Heart left ventricle (tissue), 16 donors: ENCODE measurements around the gene BLOC1S6. TPM values are rescaled to one million over a fixed set of nuclear protein-coding genes. Genes with fewer than 3 reads are reported as not detected.

Source experiments
- ATAC-seq, 4 donors: fragments of 200-7000 bp; cut with Tn5 transposase; one replicate each; pipeline ENCODE4 v1.9.1; 2020 to 2022; ENCODE audit warnings: moderate library complexity in 4 of 4, mild to moderate bottlenecking in 3 of 4, moderate number of reproducible peaks in 1 of 4
- DNase-seq, 5 donors: peaks; one replicate each; pipeline ENCODE4 v3.0.0-alpha.2; 2020
- H3K27ac ChIP-seq, 12 donors: fragments of 200-600 bp; sonication (generic) in 4 of 12; one replicate each; pipeline versions ENCODE4 v1.5.0 to v1.8.0; 2016 to 2022; ENCODE audit warnings: mild to moderate bottlenecking in 2 of 12
- H3K27me3 ChIP-seq, 9 donors: fragments of 200-600 bp; sonication (generic) in 2 of 9; one replicate each; pipeline versions ENCODE4 v1.5.1 to v1.8.0; 2016 to 2022; ENCODE audit warnings: mild to moderate bottlenecking in 3 of 9
- H3K36me3 ChIP-seq, 9 donors: fragments of 200-600 bp; sonication (generic) in 2 of 9; one replicate each; pipeline versions ENCODE4 v1.5.0 to v1.8.0; 2018 to 2022; ENCODE audit warnings: mild to moderate bottlenecking in 2 of 9
- H3K4me1 ChIP-seq, 12 donors: fragments of 200-600 bp; sonication (generic) in 4 of 12; one replicate each; pipeline versions ENCODE4 v1.5.0 to v1.8.0; 2016 to 2022; ENCODE audit warnings: mild to moderate bottlenecking in 3 of 12
- H3K4me3 ChIP-seq, 12 donors: fragments of 200-600 bp; sonication (generic) in 4 of 12; one replicate each; pipeline versions ENCODE4 v1.5.0 to v1.8.0; 2017 to 2022; ENCODE audit warnings: mild to moderate bottlenecking in 9 of 12, moderate library complexity in 4 of 12
- H3K9me3 ChIP-seq, 12 donors: fragments of 200-600 bp; sonication (generic) in 4 of 12; one replicate each; pipeline versions ENCODE4 v1.5.0 to v1.8.0; 2016 to 2022; ENCODE audit warnings: mild to moderate bottlenecking in 1 of 12
- CTCF ChIP-seq, 12 donors: fragments of 200-600 bp; sonication (generic) in 4 of 12; IDR thresholded peaks; one replicate each; pipeline versions ENCODE4 v1.5.0 to v1.8.0; 2018 to 2022; ENCODE audit warnings: antibody characterized with exemption in 12 of 12, mild to moderate bottlenecking in 5 of 12
- POLR2A ChIP-seq, 2 donors: fragments of 450-650 bp; IDR thresholded peaks; one replicate each; pipeline ENCODE4 v1.6.1; 2017; ENCODE audit warnings: antibody characterized with exemption in 2 of 2, mild to moderate bottlenecking in 2 of 2, moderate library complexity in 2 of 2
- WGBS, 4 donors: extraction: QIAGEN DNeasy Blood & Tissue Kit in 2 of 4; methylation state at CpG; one replicate each; pipeline versions ENCODE4 v1.1.5 to v1.1.7; 2013 to 2018; 5-methylcytosine and 5-hydroxymethylcytosine counted together
- intact Hi-C, 10 donors: fragments of 100-400 bp; cut with DNase I; formaldehyde crosslinking; loops; one replicate each; pipeline versions ENCODE4 v1.11.1 to v1.14.2; 2022
- polyA plus RNA-seq, 2 donors: library from polyadenylated mRNA; stranded (reverse); fragments of 200-250 nt; gene quantifications; one replicate each; pipeline ENCODE4 v1.2.3, GENCODE V29; 2013
- total RNA-seq, 9 donors: library from RNA; depleted of rRNA in 2 of 9; stranded (reverse); fragments of >200 nt in 2 of 9; fragmentation: NEBNext Ultra II Directional in 3 of 9; extraction: Animal tissue kit (Norgen Biotek cat#: 25700) in 3 of 9; gene quantifications; one replicate each; pipeline versions ENCODE4 v1.1.0 to v1.2.4, GENCODE V29; 2016 to 2023
- donor health status: ischemic (EF 13 %, LVEDD 7.1; RV severe dilation, severe dysfunction).
- donor health status: healthy with polysubstance abuse.
- donor health status: DM: no; HTN: yes; CAD: no.
- donor health status: DM: no; HTN: no; CAD: no.
- donor health status: ischemic (EF 25% LVEDD 6.9; RV normal size, moderate dysfunction).
- donor health status: ischemic (EF 25% LVEDD 5.7; RV mildly dilated, moderate dysfunction).
- donor health status: healthy.
- donor health status: DM: yes; HTN: yes; CAD: no.
- donor health status: ischemic (EF 35%, LVEDD 5.7; RV mildly dilated, moderate dysfunction).
- donor health status: nonischemic (EF 11% LVEDD 7.7; RV severe dilation, severe dysfunction).
- donor health status: DM: yes; HTN: yes; CAD: no.
- donor health status: PGD.
- donor health status: ischemic (EF 29% LVEDD 5.4; RV normal size, mild dysfunction).
- donor health status: nonischemic (EF 23%, LVEDD 6.1; RV moderate dilation, normal function).

Gene BLOC1S6
- total and polyA plus RNA-seq, 11 donors, result 9.4 to 38.9 (median 26.6) TPM

GRCh38 chr15:45544266-45545023, 42.7 kb upstream of the BLOC1S6 start:
- H3K4me1 ChIP-seq, result no peaks in the 10 kb centered on the region
- no peaks in the 10 kb centered on the region for H3K27me3 ChIP-seq
- WGBS, 4 donors, result 85 to 92% (median 88%) methylated on average over 4 of the region's 4 CpGs
- no peaks in the 10 kb centered on the region for H3K9me3 ChIP-seq
- no peaks in the 10 kb centered on the region for H3K36me3 ChIP-seq
- H3K27ac ChIP-seq, result no peak overlapping the region
- ATAC-seq, result no peak
- DNase-seq, result no peak
- TF ChIP-seq POLR2A (IDR thresholded peaks at IDR 0.05) (no peak), CTCF (IDR thresholded peaks at IDR 0.05) (no peak)
- intact Hi-C loops, result no loop called here
- H3K4me3 ChIP-seq, result no peak overlapping the region

GRCh38 chr15:45546789-45547188, 40.4 kb upstream of the BLOC1S6 start:
- ATAC-seq (no peak), DNase-seq (no peak)
- TF ChIP-seq POLR2A (IDR thresholded peaks at IDR 0.05), result no peak
- TF ChIP-seq CTCF (IDR thresholded peaks at IDR 0.05), result no peak
- no peaks in the 10 kb centered on the region for H3K9me3 ChIP-seq
- no peaks in the 10 kb centered on the region for H3K27me3 ChIP-seq
- intact Hi-C loops, result no loop called here
- no peaks in the 10 kb centered on the region for H3K4me1 ChIP-seq
- H3K4me3 ChIP-seq, result no peak overlapping the region
- H3K36me3 ChIP-seq, result no peaks in the 10 kb centered on the region
- WGBS, 4 donors, result 89 to 94% (median 90%) methylated on average over 7 of the region's 7 CpGs
- H3K27ac ChIP-seq, result no peak overlapping the region

DNA sequence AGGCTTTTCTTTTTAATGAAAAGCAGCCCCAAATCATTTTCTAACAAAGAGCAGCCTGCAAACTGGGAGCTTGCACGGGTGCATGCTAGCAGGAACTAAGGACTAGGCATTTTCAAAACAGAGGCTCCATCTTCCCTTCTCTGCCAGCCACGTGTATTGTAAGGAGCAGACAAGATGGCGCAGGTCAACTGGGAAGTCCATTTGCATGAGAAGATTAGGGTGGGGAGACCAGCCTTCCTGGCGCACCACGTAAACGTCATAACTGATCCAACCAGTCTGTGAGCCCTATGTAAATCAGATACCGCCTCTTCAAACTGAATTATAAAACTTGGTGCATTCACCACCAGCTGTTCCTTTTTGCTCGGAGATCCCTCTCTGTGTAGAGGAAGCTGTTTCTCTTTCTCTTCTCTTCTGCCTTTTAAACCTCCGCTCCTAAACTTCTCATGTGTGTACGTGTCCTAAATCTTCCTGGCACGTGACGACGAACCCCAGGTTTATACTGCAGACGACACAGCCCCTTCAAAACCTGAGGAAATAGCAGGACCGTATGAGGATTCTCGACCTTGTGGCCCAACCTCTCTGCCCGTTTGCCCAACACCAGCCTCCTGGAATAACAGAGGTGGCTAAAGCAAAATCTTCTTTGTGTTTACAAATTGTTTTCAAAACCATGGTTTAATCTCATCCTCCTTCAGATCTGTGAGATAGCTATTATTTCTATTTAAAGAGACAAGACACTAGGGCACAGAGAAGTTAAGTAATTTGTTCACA, 38.2 kb upstream of the BLOC1S6 start:
- DNase-seq, result no peak
- no peak for ATAC-seq
- Histone ChIP-seq H3K4me1 (no peaks in the 10 kb centered on the region), H3K9me3 (no peaks in the 10 kb centered on the region), H3K27me3 (no peaks in the 10 kb centered on the region), H3K27ac (no peak overlapping the region), H3K4me3 (no peak overlapping the region), H3K36me3 (no peaks in the 10 kb centered on the region)
- 78 to 83% (median 82%) methylated on average over 17 of the region's 17 CpGs for WGBS, 4 donors
- intact Hi-C loops, result no loop called here
- TF ChIP-seq CTCF (IDR thresholded peaks at IDR 0.05) (no peak), POLR2A (IDR thresholded peaks at IDR 0.05) (no peak)

DNA sequence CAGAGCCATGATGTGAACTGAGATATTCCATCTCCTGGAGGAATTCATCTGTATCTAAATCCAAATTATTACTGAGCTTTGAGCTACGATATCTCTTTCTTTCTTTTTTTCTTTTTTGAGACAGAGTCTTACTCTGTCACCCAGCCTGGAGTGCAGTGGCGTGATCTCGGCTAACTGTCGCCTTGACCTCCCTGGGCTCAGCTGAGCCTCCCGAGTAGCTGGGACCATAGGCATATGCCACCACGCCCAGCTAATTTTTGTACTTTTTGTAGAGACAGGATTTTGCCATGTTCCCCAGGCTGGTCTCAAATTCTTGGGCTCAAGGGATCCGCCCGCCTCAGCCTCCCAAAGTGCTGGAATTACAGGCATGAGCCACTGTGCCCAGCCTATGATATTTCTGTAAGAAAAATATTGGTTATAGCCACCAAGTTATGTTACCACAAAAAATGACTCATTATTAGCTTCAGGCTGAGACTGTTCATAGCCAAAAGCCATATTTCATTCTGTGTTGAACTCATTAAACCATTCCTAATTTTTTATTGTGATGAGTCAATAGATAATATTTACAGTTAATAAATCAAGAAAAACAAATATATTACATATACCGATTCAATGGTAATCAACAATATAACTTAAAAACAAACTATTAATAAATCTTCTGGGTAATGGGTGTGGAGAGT, 37.5 kb upstream of the BLOC1S6 start:
- Histone ChIP-seq H3K4me1 (no peaks in the 10 kb centered on the region), H3K27ac (no peak overlapping the region), H3K4me3 (no peak overlapping the region), H3K36me3 (no peaks in the 10 kb centered on the region), H3K9me3 (no peaks in the 10 kb centered on the region), H3K27me3 (no peaks in the 10 kb centered on the region)
- no peak for ATAC-seq
- TF ChIP-seq CTCF (IDR thresholded peaks at IDR 0.05) (no peak), POLR2A (IDR thresholded peaks at IDR 0.05) (no peak)
- no peak for DNase-seq
- 89 to 93% (median 92%) methylated on average over 9 of the region's 9 CpGs for WGBS, 4 donors
- intact Hi-C loops, result no loop called here
